GM12875 (cell line): Measurements from ENCODE around the gene TPH2.

ENCODE experiments used
- H3K4me3 ChIP-seq: one replicate; pipeline ENCODE4 v1.5.1; 2011; ENCODE audit warnings: low read depth, low read length, control low read depth
- TF ChIP-seq, protein P1 (sequence below): IDR thresholded peaks from 2 replicates; pipeline ENCODE4 v1.5.1; 2011; ENCODE audit warnings: low read depth, mild to moderate bottlenecking, control low read depth, inconsistent platforms, low read length, moderate library complexity, borderline replicate concordance; ENCODE audit not compliant: insufficient read depth

TPH2 gene

DNA sequence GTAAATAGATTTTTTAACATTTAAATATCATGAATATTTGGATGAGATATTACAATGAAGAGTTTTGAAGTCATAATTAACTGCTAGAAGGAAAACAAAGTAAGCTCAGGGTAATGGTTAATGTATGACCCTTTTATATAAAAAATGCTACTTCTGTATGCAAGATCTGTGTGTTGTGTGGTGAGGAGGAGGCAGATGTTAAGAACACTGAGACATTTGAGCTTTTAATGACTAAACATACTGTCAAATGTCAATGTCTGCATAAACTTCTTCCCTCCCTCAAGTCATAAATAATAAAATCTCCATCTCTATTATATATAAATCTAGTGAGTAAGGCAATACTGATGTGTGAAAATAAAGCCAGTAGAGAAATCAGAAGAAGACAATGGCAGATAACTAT, 1.4 kb downstream of the TPH2 start:
- H3K4me3 ChIP-seq, result no peak overlapping the region
- TF ChIP-seq, protein P1, sequence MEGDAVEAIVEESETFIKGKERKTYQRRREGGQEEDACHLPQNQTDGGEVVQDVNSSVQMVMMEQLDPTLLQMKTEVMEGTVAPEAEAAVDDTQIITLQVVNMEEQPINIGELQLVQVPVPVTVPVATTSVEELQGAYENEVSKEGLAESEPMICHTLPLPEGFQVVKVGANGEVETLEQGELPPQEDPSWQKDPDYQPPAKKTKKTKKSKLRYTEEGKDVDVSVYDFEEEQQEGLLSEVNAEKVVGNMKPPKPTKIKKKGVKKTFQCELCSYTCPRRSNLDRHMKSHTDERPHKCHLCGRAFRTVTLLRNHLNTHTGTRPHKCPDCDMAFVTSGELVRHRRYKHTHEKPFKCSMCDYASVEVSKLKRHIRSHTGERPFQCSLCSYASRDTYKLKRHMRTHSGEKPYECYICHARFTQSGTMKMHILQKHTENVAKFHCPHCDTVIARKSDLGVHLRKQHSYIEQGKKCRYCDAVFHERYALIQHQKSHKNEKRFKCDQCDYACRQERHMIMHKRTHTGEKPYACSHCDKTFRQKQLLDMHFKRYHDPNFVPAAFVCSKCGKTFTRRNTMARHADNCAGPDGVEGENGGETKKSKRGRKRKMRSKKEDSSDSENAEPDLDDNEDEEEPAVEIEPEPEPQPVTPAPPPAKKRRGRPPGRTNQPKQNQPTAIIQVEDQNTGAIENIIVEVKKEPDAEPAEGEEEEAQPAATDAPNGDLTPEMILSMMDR, result no peak

DNA sequence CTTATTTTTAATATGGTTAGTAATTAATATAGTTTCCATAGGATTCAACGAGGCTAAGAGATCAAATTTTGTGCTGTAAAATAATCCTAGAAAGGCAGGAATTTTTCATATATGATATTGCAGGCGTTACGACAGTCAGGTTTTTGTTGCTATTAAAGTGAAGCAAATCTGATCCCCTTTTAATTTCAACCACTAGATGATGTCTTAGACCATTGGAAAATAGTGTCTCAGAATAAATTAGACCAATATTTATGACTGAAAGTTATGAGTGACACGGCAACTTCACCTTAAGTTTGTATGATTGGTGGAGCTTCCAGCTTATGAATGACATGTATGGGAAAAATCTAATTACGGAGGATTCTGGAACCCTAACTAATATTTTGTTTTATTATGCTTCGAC, 2.5 kb downstream of the TPH2 start:
- TF ChIP-seq, protein P1, result no peak
- H3K4me3 ChIP-seq, result no peak overlapping the region

DNA sequence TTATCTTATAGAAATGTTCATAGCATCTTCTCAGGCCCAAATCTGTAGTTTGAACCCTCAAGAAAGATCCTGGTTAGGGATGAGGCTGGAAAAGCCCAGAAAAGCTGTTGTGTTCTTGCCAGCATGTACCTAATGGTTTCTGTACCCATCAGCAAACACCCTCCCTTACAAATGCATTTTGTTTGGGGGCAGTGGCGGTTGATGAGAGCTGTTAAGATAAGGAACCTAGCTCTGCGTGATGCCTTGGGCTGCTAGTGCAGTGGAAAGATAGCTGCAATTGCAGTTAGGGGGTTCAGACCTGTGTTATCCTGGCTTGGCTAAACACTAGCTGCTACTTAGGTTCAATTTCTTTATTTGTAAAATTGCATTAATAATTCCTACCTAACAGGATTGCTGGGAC, 3.6 kb downstream of the TPH2 start:
- H3K4me3 ChIP-seq, result no peak overlapping the region
- TF ChIP-seq, protein P1, result no peak

DNA sequence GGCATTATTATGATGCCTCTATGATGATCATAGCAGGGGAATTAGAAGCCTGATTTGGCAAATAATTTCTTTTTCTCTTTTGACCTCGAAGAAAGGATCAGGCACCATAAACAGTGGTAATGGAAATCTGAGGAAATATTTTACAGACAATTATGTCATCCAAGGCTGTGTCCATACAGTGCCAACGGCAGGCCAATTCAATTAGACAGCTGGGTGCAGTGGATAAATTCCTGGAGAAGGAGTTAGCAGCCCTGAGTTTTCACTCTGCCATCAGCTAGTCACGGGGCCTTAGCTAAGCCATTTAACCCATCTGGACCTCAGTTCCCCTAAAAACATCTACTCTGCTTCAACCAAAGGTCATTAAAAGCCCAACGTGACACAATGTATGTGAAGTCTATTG, 4.1 kb downstream of the TPH2 start:
- TF ChIP-seq, protein P1, result no peak
- H3K4me3 ChIP-seq, result no peak overlapping the region

DNA sequence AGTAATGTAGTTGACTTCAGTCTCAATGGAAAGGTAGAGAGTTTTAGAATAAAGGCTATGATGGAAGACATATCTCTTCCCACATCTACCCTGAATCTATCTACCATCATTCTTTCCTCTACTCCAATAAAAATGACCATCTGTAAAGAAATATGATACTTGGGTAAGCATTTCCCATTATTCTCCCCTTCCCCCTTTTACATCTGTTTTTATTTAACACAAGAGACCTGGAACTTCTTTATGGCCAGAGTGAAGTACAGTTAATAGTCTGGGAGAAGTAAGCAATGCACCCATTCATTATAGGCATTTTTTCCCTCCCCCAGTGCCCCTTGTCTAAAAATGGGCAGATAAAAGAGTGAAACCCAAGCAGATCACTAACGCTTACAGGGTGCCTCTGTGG, 6.5 kb downstream of the TPH2 start:
- TF ChIP-seq, protein P1, result no peak

DNA sequence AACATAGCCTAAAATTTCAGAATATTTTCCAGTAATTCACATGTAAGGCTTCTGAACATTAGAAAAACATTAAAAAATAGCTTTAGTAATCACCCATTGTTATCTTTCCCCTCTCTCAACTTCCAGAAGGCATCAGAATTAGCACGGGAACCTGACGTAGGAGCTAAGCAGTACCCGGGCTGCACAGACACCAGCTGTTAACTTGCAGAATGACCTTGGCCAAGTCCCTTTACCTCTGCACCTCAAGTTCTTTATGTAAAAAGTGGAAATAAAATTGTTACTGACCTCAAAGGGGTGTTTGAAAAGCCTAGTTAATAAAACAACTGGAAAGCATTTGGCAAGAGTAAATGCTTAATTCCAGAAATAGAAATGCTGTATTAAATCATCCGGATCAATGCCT, 7.2 kb downstream of the TPH2 start:
- H3K4me3 ChIP-seq, result no peak overlapping the region
- TF ChIP-seq, protein P1, result no peak

More for the DNA sequence above, 6.5 kb downstream of the TPH2 start:
- no peak overlapping the region for H3K4me3 ChIP-seq

DNA sequence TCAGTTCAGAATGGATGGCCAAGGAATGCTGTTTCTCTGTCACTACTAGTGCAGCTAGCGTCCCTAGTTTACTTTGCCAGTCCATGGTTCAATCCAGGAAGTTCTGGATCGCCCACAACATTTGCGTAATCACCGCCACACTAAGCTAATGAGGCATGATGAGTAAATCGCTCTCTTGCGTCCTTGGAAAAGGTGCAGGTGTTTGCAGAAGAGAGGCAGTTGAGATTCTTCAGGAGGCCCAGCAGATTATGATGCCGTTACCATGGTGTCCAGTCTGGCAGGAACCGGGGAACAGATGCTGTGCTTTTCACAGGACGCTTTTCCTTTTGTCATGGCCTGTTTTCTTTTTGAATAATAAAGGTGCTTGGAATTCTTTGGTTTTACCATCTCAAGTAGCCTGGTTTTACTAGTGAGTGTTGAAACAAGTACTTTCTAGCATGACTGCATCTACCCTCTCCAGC, 9.0 kb downstream of the TPH2 start:
- TF ChIP-seq, protein P1, result no peak
- no peak overlapping the region for H3K4me3 ChIP-seq
